Raji (cell line): ENCODE measurements around the gene FXYD5.

Source experiments
- POLR2A ChIP-seq: IDR thresholded peaks from 2 replicates; pipeline ENCODE4 v1.6.1; 2011; ENCODE audit warnings: low read depth, low read length, control low read depth; ENCODE audit not compliant: insufficient read depth

Gene FXYD5

GRCh38 chr19:35205733-35206323 lies 51.3 kb downstream of the FXYD5 start:
- TF ChIP-seq POLR2A = no peak

- TF ChIP-seq POLR2A = peak; percentile 30; the same call in 1 of the 2 replicates
Observed at GRCh38 chr19:35206379-35206778, 51.8 kb downstream of the FXYD5 start.

GRCh38 chr19:35206855-35207254 lies 52.3 kb downstream of the FXYD5 start:
- TF ChIP-seq POLR2A = no peak

- no peak for TF ChIP-seq POLR2A
Observed at GRCh38 chr19:35207391-35207871, 52.9 kb downstream of the FXYD5 start.

- no peak for TF ChIP-seq POLR2A
Observed at GRCh38 chr19:35208121-35208520, 53.6 kb downstream of the FXYD5 start.

GRCh38 chr19:35209646-35210045 lies 55.1 kb downstream of the FXYD5 start:
- TF ChIP-seq POLR2A = no peak

- no peak for TF ChIP-seq POLR2A
Observed at GRCh38 chr19:35211545-35212230, 57.2 kb downstream of the FXYD5 start.

- TF ChIP-seq POLR2A = no peak
Observed at GRCh38 chr19:35212241-35212640, 57.7 kb downstream of the FXYD5 start.

- no peak for TF ChIP-seq POLR2A
Observed at GRCh38 chr19:35213663-35214632, 59.4 kb downstream of the FXYD5 start.

GRCh38 chr19:35214766-35215422 lies 60.4 kb downstream of the FXYD5 start:
- TF ChIP-seq POLR2A = no peak

- no peak for TF ChIP-seq POLR2A
Observed at GRCh38 chr19:35216016-35216832, 61.7 kb downstream of the FXYD5 start.

GRCh38 chr19:35216833-35217648 lies 62.5 kb downstream of the FXYD5 start:
- no peak for TF ChIP-seq POLR2A

- TF ChIP-seq POLR2A = no peak
Observed at GRCh38 chr19:35217649-35217990, 63.1 kb downstream of the FXYD5 start.
